Esophagus squamous epithelium (tissue), 5 donors: Measurements from ENCODE around the gene FRA10AC1. TPM values are rescaled to one million over a fixed set of nuclear protein-coding genes. Genes with fewer than 3 reads are reported as not detected.

Source experiments
- DNase-seq: peaks from one replicate; lab custom pipeline; 2025; lab: John Stamatoyannopoulos, UW
- H3K27ac ChIP-seq, 4 donors: fragments of 200-600 bp; sonication (generic); one replicate each; pipeline ENCODE4 v1.5.1; 2016 to 2019; ENCODE audit warnings: mild to moderate bottlenecking in 1 of 4
- H3K27me3 ChIP-seq, 4 donors: fragments of 200-600 bp; sonication (generic); 1 replicate in 3 of 4; 2 replicates in 1 of 4; pipeline versions ENCODE4 v1.5.1 to v1.6.0; 2017 to 2021; ENCODE audit warnings: antibody characterized with exemption in 1 of 4
- H3K36me3 ChIP-seq, 3 donors: fragments of 200-600 bp; sonication (generic); one replicate each; pipeline ENCODE4 v1.5.1; 2016 to 2019
- H3K4me1 ChIP-seq, 3 donors: fragments of 200-600 bp; sonication (generic); one replicate each; pipeline ENCODE4 v1.5.1; 2017 to 2019
- H3K4me3 ChIP-seq, 4 donors: fragments of 200-600 bp; sonication (generic); 1 replicate in 3 of 4; 2 replicates in 1 of 4; pipeline ENCODE4 v1.5.1; 2016 to 2019; ENCODE audit warnings: mild to moderate bottlenecking in 2 of 4, moderate library complexity in 1 of 4
- H3K9me3 ChIP-seq, 3 donors: fragments of 200-600 bp; sonication (generic); one replicate each; pipeline ENCODE4 v1.5.1; 2016 to 2019
- POLR2A ChIP-seq, 4 donors: fragments of 450-650 bp; IDR thresholded peaks; one replicate each; pipeline ENCODE4 v1.6.1; 2017; ENCODE audit warnings: antibody characterized with exemption in 4 of 4, mild to moderate bottlenecking in 4 of 4, moderate library complexity in 3 of 4
- WGBS, 2 donors: methylation state at CpG; one replicate each; pipeline ENCODE4 v1.1.5; 2018; 5-methylcytosine and 5-hydroxymethylcytosine counted together
- intact Hi-C: fragments of 100-400 bp; cut with DNase I; formaldehyde crosslinking; loops from one replicate; pipeline ENCODE4 v1.15.0; 2022
- total RNA-seq, 4 donors: library from RNA; depleted of rRNA; stranded (reverse); fragments of >200 nt; gene quantifications; one replicate each; pipeline ENCODE4 v1.1.0, GENCODE V29; 2016
- TF ChIP-seq, protein P1 (sequence below), 6 experiments: fragments of 450-650 bp in 4 of 6; fragments of 200-600 bp in 2 of 6; sonication (generic) in 2 of 6; IDR thresholded peaks; one replicate each; pipeline ENCODE4 v1.5.1; 2016 to 2019; ENCODE audit warnings: antibody characterized with exemption in 6 of 6, mild to moderate bottlenecking in 4 of 6, moderate library complexity in 4 of 6
- donor health status: DM: yes; HTN: yes; CAD: no.

FRA10AC1 gene
- total RNA-seq, 4 donors from 2014 or later = 5.0 to 12.0 (median 5.9) TPM

DNA sequence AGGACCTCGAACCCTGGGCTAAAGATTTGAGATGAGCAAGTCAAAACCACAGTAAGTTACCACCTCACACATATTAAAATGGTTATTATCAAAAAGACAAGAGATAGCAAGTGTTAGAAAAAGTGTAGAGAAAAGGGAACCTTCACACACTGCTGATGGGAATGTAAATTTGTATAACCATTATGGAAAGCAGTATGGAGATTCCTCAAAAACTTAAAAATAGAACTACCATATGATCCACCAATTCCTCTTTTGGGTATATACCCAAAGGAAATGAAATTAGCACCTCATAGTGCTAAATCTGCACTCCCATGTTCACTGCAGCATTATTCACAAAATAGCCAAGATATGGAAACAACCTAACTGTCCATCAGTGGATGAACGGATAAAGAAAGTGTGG is 20.8 kb upstream of the FRA10AC1 start:
- peaks cover 0 to 40% (median 0%) of the 10 kb centered on the region in 4 donors for H3K27me3 ChIP-seq
- no peaks in the 10 kb centered on the region for H3K9me3 ChIP-seq
- H3K4me1 ChIP-seq = no peaks in the 10 kb centered on the region
- no peak for DNase-seq
- H3K27ac ChIP-seq = no peak overlapping the region
- intact Hi-C loops = no loop called here
- no peaks in the 10 kb centered on the region for H3K36me3 ChIP-seq
- 64 to 66% methylated on average over 2 of the region's 2 CpGs for WGBS, 2 donors
- TF ChIP-seq, protein P1, sequence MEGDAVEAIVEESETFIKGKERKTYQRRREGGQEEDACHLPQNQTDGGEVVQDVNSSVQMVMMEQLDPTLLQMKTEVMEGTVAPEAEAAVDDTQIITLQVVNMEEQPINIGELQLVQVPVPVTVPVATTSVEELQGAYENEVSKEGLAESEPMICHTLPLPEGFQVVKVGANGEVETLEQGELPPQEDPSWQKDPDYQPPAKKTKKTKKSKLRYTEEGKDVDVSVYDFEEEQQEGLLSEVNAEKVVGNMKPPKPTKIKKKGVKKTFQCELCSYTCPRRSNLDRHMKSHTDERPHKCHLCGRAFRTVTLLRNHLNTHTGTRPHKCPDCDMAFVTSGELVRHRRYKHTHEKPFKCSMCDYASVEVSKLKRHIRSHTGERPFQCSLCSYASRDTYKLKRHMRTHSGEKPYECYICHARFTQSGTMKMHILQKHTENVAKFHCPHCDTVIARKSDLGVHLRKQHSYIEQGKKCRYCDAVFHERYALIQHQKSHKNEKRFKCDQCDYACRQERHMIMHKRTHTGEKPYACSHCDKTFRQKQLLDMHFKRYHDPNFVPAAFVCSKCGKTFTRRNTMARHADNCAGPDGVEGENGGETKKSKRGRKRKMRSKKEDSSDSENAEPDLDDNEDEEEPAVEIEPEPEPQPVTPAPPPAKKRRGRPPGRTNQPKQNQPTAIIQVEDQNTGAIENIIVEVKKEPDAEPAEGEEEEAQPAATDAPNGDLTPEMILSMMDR (IDR thresholded peaks at IDR 0.05) = no peak
- TF ChIP-seq POLR2A (IDR thresholded peaks at IDR 0.05) = no peak
- H3K4me3 ChIP-seq = no peak overlapping the region

DNA sequence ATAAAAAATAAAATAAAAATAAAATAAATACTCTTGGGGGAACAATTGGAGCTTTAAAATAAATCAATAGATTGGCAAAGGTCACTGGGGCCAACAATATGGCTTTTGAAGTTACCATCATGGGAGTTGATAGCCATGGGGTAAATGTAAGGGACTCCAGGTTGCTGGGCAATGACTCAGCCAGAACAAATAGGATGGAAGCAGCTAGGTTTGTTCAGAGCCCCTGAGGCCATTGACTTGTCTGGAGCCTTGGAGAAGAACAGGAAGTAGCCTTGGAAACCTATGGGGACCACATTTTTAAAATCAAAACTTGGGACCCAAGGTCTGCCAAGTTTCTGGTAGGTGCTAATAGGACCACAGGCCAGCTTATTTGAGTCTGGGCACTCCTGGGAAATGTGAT is 20.2 kb upstream of the FRA10AC1 start:
- Histone ChIP-seq H3K36me3 (no peaks in the 10 kb centered on the region), H3K27ac (no peak overlapping the region), H3K9me3 (no peaks in the 10 kb centered on the region), H3K4me3 (no peak overlapping the region), H3K27me3 (peaks cover 0 to 35% (median 0%) of the 10 kb centered on the region in 4 donors), H3K4me1 (no peaks in the 10 kb centered on the region)
- no peak for TF ChIP-seq POLR2A (IDR thresholded peaks at IDR 0.05)
- TF ChIP-seq, protein P1 (IDR thresholded peaks at IDR 0.05) = no peak
- no peak for DNase-seq
- intact Hi-C loops = no loop called here

DNA sequence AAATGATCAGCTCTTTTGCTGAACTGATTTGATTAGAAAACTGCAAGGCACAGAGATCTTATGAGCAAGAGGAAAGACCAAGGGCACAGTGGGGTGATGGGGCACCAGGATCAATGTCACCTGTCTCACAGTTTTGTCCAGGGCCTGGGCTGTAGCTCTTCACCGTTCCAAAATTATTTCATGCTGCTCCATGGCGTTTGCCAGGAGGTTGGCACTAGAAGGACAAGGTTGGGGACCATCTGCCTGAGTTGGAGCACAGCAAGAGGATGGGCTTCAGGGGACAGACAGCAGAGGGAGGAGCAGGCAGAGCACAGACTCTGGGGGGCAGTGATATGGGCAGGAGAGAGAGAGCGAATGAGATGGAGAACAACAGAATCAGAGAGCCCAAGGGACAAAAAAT is 17.5 kb upstream of the FRA10AC1 start:
- H3K27ac ChIP-seq = no peak overlapping the region
- peaks cover 0 to 16% (median 0%) of the 10 kb centered on the region in 4 donors for H3K27me3 ChIP-seq
- no peak overlapping the region for H3K4me3 ChIP-seq
- no peak for DNase-seq
- TF ChIP-seq, protein P1 (IDR thresholded peaks at IDR 0.05) = no peak
- TF ChIP-seq POLR2A (IDR thresholded peaks at IDR 0.05) = no peak
- no peaks in the 10 kb centered on the region for H3K36me3 ChIP-seq
- WGBS, 2 donors = 61 to 74% methylated on average over 3 of the region's 3 CpGs
- no peaks in the 10 kb centered on the region for H3K9me3 ChIP-seq
- H3K4me1 ChIP-seq = no peaks in the 10 kb centered on the region
- intact Hi-C loops = no loop called here

DNA sequence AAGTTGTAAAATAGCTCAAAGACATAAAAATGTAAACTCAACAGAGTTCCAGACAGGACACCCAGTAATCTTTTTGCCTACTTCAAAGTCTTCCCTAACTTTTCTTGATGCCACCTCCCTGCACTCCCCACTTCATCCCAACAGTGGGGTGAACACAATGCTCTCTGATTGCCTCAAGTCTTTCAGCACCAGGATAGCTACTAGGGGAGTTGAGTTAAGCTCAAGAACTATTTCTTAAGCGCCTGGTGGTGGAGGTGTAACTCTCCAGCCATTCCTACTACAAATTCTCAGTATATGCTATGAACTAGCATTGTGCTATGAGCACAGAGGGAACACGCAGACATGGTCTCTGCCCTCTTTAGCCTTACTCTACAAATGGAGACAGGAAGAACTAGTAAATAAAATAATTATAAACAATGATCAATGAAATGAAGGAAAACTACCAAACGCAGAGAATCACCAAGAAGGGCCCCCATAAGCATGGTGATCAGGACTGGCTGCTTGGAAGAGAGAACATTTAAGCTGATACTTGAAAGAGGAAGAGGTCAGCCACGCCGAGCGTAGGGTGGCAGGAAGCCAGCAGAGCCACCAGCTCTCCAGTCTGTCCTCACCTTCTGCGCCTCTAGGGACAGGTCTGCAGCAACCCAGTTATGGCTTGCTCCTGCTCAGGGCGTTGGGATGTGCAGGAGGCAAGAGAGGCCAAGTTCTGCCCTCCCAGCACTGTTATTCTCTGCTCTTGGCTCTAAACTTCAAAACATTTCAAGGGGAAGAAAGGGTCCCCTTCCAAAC is 16.7 kb upstream of the FRA10AC1 start:
- no peak for TF ChIP-seq POLR2A (IDR thresholded peaks at IDR 0.05)
- TF ChIP-seq, protein P1 (IDR thresholded peaks at IDR 0.05) = no peak

DNA sequence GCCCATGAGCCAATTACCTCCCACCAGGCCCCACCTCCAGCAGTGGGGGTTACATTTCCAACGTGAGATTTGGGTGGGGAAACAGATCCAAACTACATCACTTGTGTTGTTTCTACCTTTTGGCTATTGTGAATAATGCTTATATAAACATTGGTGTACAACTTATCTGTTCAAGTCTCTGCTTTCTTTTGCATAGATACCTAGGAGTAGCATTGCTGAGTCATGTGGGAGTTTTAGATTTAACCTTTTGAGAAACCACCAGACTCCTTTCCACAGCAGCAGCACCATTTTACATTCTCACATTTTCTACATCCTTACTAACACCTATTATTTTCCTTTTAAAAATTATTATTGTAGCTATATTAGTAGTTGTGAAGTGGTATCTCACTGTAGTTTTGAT is 14.4 kb upstream of the FRA10AC1 start:
- 14 to 40% methylated on average over 1 of the region's 1 CpG for WGBS, 2 donors
- Histone ChIP-seq H3K27ac (no peak overlapping the region), H3K27me3 (peaks cover 0 to 9% (median 0%) of the 10 kb centered on the region in 4 donors), H3K9me3 (no peaks in the 10 kb centered on the region), H3K4me1 (no peaks in the 10 kb centered on the region), H3K4me3 (no peak overlapping the region), H3K36me3 (no peaks in the 10 kb centered on the region)
- no peak for DNase-seq
- intact Hi-C loops = no loop called here
- no peak for TF ChIP-seq POLR2A (IDR thresholded peaks at IDR 0.05)
- TF ChIP-seq, protein P1 (IDR thresholded peaks at IDR 0.05) = no peak

More for the DNA sequence above, 16.7 kb upstream of the FRA10AC1 start:
- H3K4me1 ChIP-seq = no peaks in the 10 kb centered on the region
- H3K36me3 ChIP-seq = no peaks in the 10 kb centered on the region
- H3K27me3 ChIP-seq = peaks cover 0 to 16% (median 0%) of the 10 kb centered on the region in 4 donors
- H3K4me3 ChIP-seq = no peak overlapping the region
- H3K9me3 ChIP-seq = no peaks in the 10 kb centered on the region
- intact Hi-C loops = no loop called here
- 54 to 56% methylated on average over 7 to 8 of the region's 8 CpGs for WGBS, 2 donors
- no peak for DNase-seq
- H3K27ac ChIP-seq = no peak overlapping the region
